Lower lobe of right lung (tissue), 2 donors: ENCODE results near the gene EXD3. TPM values are rescaled to one million over a fixed set of nuclear protein-coding genes. Genes with fewer than 3 reads are reported as not detected.
A peak's percentile ranks its signal among the peaks of the same experiment; 100 is the strongest.

Experiments
- ATAC-seq, 2 donors: fragments of 200-7000 bp; cut with Tn5 transposase; one replicate each; pipeline ENCODE4 v1.9.1; 2020 to 2022; ENCODE audit warnings: mild to moderate bottlenecking in 2 of 2, moderate library complexity in 2 of 2
- DNase-seq: peaks from one replicate; pipeline ENCODE4 v3.0.0-alpha.2; 2020
- H3K27ac ChIP-seq: fragments of 200-600 bp; one replicate; pipeline ENCODE4 v1.8.0; 2022
- H3K27me3 ChIP-seq: fragments of 200-600 bp; one replicate; pipeline ENCODE4 v1.8.0; 2022; ENCODE audit warnings: low read depth
- H3K36me3 ChIP-seq: fragments of 200-600 bp; one replicate; pipeline ENCODE4 v1.8.0; 2022; ENCODE audit warnings: mild to moderate bottlenecking
- H3K4me1 ChIP-seq: fragments of 200-600 bp; one replicate; pipeline ENCODE4 v1.8.0; 2022
- H3K4me3 ChIP-seq: fragments of 200-600 bp; one replicate; pipeline ENCODE4 v1.8.0; 2022; ENCODE audit warnings: mild to moderate bottlenecking
- H3K9me3 ChIP-seq: fragments of 200-600 bp; one replicate; pipeline ENCODE4 v1.8.0; 2022
- intact Hi-C: fragments of 100-400 bp; cut with DNase I; formaldehyde crosslinking; loops from one replicate; pipeline ENCODE4 v1.11.0; 2022
- total RNA-seq: library from RNA; stranded (reverse); fragmentation: NEBNext Ultra II Directional; extraction: Animal tissue kit (Norgen Biotek cat#: 25700); gene quantifications from one replicate; pipeline ENCODE4 v1.2.1, GENCODE V29; 2021
- TF ChIP-seq, protein P1 (sequence below): fragments of 200-600 bp; IDR thresholded peaks from one replicate; pipeline ENCODE4 v1.8.0; 2022; ENCODE audit warnings: antibody characterized with exemption, mild to moderate bottlenecking
- donor health status: DM: no; HTN: yes; CAD: no; lungs with severe emphysema.

The EXD3 gene
- total RNA-seq, 1 donor from 2014 or later = 25.2 TPM

DNA sequence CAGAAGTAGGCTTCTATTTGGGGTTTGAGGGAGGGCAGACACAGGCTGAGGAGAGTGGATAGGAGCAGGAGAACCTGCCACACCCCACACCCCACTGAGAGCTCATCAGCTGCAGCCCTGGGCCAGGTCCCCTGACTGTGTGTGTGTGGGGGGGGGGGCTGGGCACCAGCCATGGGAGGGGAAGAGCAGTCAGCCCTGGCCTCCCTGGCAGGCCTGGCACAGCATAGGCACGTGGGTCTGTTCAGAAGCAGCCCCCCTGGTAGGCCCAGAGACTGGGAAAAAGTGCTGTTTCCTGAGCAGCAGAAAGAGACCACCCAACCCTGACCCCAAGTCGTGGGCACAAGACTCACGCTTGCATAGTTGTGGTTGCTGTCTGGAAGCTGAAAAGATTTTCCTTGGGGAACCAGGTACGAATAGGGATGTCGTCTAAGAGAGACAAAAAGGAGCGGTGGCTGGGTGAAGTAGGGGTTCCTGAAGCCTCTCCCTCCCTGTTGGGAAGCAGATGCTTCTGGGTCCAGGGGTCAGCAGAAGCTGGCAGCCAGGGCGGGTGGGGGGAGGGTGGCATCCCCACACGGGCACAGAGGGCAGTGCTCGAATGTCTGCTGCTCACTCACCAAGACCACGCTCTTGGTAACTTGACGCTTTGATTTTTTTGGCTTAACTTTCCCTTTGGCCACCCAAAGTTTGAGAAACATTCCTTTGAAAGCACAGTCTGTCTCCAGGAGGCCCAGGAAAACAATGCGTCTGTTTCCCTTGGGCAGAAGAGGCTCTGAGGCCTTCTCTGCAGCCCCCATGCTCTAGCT, 33.3 kb upstream of the EXD3 start:
- H3K27me3 ChIP-seq = no peaks in the 10 kb centered on the region

DNA sequence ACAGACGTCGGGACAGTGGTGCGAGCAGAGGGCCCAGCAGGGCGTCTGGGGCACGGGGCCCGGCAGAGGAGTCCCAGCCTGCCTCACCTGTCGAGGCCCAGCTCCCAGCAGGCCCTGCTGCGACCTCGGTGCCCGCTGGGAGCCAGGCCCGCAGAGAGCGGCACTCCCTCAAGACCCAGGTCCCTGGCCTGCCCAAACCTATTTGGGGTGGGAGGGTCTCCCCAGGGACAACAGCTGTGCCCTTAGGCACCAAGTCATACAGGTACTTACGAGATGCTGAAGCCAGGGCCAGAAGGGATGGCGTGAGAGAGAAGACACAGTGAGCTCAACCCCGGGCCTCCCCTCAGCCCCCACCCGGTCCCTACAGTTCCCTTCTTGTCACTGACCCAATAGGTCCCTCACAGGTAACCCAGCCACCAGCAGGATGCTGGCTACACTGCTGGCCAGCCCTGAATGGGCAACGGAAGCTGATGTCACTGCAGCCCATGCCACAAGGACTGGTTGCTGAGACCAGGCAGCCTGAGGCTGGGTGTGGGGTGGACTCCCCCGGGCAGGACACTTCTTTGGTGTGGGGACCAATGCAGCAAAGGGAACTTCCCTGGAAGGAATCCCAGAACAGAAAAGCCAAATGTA, 32.5 kb upstream of the EXD3 start:
- TF ChIP-seq, protein P1, sequence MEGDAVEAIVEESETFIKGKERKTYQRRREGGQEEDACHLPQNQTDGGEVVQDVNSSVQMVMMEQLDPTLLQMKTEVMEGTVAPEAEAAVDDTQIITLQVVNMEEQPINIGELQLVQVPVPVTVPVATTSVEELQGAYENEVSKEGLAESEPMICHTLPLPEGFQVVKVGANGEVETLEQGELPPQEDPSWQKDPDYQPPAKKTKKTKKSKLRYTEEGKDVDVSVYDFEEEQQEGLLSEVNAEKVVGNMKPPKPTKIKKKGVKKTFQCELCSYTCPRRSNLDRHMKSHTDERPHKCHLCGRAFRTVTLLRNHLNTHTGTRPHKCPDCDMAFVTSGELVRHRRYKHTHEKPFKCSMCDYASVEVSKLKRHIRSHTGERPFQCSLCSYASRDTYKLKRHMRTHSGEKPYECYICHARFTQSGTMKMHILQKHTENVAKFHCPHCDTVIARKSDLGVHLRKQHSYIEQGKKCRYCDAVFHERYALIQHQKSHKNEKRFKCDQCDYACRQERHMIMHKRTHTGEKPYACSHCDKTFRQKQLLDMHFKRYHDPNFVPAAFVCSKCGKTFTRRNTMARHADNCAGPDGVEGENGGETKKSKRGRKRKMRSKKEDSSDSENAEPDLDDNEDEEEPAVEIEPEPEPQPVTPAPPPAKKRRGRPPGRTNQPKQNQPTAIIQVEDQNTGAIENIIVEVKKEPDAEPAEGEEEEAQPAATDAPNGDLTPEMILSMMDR = no peak
- Histone ChIP-seq H3K27ac (no peak overlapping the region), H3K4me3 (no peak overlapping the region), H3K4me1 (peaks cover 34% of the 10 kb centered on the region), H3K36me3 (no peaks in the 10 kb centered on the region), H3K27me3 (no peaks in the 10 kb centered on the region), H3K9me3 (no peaks in the 10 kb centered on the region)
- DNase-seq (peak; percentile 48), ATAC-seq (no peak)
- intact Hi-C loops = no loop called here

More for the DNA sequence above, 33.3 kb upstream of the EXD3 start:
- H3K4me3 ChIP-seq = no peak overlapping the region
- ATAC-seq (no peak), DNase-seq (peak; percentile 37)
- H3K36me3 ChIP-seq = no peaks in the 10 kb centered on the region
- TF ChIP-seq, protein P1 = no peak
- no peaks in the 10 kb centered on the region for H3K9me3 ChIP-seq
- H3K27ac ChIP-seq = no peak overlapping the region
- H3K4me1 ChIP-seq = peaks cover 34% of the 10 kb centered on the region
- intact Hi-C loops = no loop called here

DNA sequence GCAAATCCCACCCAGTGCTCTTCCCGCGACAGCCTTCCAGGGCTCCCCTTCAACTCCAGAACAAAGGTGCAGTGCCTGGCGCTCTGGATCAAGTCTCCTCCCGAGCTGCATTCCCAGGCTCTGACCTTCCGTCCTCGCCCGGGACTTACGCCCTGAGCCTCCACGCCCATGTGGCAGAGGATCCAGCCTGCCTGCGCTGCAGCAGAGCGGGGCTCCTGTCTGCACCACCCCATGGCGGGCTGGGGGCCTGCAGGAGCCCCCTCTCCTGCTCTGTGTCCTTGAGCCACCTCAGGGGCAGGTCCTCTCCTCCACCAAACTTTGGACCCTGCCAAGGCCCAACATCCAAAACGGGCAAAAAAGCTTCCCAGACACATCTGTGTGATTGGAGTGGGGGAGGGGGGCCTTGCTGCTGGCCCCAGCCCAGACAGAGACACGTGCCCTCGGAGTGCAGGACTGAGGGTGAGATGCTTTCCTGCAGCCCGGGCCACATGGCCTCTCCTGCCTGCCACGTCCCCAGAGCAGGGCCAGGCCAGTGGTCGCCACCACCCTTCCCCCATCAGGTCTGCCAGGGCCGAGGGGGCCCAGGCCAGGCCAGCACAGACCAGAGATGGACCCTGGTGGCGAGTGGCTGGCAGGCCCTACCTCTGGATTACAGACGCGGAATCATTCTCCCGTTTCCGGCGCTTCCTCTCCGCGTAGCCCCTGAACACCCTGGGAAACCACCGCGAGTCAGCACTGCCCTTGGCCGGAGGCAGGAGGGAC, 31.8 kb upstream of the EXD3 start:
- H3K27ac ChIP-seq = peak overlapping the region; percentile 84
- TF ChIP-seq, protein P1 = no peak
- no peaks in the 10 kb centered on the region for H3K36me3 ChIP-seq
- intact Hi-C loops = no loop called here
- DNase-seq = peak; percentile 63
- ATAC-seq = peak; percentile 4
- H3K9me3 ChIP-seq = no peaks in the 10 kb centered on the region
- peak overlapping the region; percentile 62 for H3K4me3 ChIP-seq
- H3K4me1 ChIP-seq = peaks cover 33% of the 10 kb centered on the region
- no peaks in the 10 kb centered on the region for H3K27me3 ChIP-seq

DNA sequence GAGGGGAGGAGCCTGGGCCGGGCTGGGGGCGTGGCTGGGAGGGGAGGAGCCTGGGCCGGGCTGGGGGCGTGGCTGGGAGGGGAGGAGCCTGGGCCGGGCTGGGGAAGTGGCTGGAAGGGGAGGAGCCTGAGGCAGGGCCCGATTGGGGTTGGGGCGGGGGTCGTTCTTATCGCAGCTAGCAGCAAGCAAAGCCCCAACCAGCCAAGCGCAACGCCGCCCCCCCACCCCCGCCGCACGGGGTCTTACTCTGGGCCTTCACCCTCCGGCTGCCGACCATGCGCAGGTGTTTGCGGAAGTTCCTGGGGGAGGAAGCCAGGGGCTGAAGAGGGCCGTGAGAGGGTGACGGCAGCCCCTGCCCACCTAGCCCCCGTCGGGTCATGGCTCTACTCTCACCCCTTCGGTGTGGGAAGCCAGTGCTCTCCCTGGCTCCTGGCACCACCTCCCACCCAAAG, 31.2 kb upstream of the EXD3 start:
- DNase-seq = peak; percentile 84
- peak overlapping the region; percentile 84 for H3K27ac ChIP-seq
- H3K36me3 ChIP-seq = no peaks in the 10 kb centered on the region
- H3K4me1 ChIP-seq = peaks cover 28% of the 10 kb centered on the region
- intact Hi-C loops = no loop called here
- no peaks in the 10 kb centered on the region for H3K27me3 ChIP-seq
- peak; percentile 65 to 66 for ATAC-seq
- TF ChIP-seq, protein P1 = no peak
- H3K9me3 ChIP-seq = no peaks in the 10 kb centered on the region
- H3K4me3 ChIP-seq = peak overlapping the region; percentile 62

DNA sequence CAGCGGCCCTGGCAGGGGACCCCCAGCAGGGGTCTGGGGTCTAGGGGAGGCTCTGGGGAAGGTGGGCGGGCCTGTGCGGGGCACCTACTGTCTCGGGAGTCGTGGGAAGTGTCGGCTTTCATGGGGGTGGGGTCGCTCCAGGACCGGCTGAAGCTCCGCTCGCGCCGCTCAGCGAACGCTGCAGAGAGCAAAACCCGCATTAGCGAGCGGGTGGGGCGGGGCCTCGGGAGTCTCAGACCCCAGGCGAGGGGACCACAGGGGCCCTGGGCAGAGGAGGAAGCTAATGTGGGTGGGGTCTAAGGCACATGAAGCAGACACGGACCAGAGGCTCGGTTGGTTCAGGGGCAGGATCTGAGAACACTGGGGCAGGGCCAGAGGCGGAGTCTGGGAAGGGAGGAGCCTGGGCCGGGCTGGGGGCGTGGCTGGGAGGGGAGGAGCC, 30.7 kb upstream of the EXD3 start:
- Histone ChIP-seq H3K27ac (no peak overlapping the region), H3K4me1 (peaks cover 27% of the 10 kb centered on the region), H3K27me3 (no peaks in the 10 kb centered on the region), H3K4me3 (peak overlapping the region; percentile 52), H3K36me3 (no peaks in the 10 kb centered on the region), H3K9me3 (no peaks in the 10 kb centered on the region)
- intact Hi-C loops = no loop called here
- TF ChIP-seq, protein P1 = no peak
- ATAC-seq (peak; percentile 82 to 84), DNase-seq (peak; percentile 87)
